ENCODE data around the gene SLAMF1.
A peak's percentile ranks its signal among the peaks of the same experiment; 100 is the strongest.

SLAMF1 gene

DNA sequence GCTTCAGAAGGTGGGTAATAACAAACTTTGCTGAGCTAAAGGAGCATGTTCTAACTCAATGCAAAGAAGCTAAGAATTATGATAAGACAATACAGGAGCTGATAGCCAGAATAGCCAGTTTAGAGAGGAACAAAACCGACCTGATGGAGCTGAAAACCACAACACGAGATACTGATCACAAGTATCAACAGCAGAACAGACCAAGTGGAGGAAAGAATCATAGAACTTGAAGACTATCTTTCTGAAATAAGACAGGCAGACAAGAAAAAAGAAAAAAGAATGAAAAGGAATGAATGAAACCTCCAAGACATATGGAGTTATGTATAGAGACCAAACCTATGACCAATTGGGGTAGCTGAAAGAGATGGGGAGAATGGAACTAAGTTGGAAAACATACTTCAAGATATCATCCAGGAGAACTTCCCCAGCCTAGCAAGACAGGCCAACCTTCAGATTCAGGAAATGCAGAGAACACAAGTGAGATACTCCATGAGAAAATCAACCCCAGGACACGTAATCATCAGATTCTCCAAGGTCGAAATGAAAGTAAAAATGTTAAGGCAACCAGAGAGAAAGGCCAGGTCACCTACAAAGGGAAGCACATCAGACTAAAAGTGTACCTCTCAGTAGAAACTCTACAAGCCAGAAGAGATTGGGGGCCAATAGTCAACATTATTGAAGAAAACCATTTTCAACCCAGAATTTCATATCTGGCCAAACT is 88.0 kb downstream of the SLAMF1 start:
- intact Hi-C loops (cut with micrococcal nuclease) = no loop called here
- peaks cover 83% of the 10 kb centered on the region for H3K36me3 Mint-ChIP-seq (ENCODE audit: low read depth)
- H3K27ac Mint-ChIP-seq = peak overlapping the region; percentile 82
- no peaks in the 10 kb centered on the region for H3K27me3 Mint-ChIP-seq
- H3K4me3 Mint-ChIP-seq = peak overlapping the region; percentile 7
- H3K4me1 Mint-ChIP-seq (ENCODE audit: low read depth) = peaks cover 71% of the 10 kb centered on the region
- H3K9me3 Mint-ChIP-seq = peaks cover 8% of the 10 kb centered on the region
